Cerebellar nuclear complex (tissue), 1 donor: ENCODE data around the gene C2CD2.
"Not testable (repeated sequence)": the region's sequence is repeated elsewhere in the genome, so short reads cannot be mapped to it uniquely, and the experiment has no call there.

Experiments used
- DNase-seq, 2 experiments: peaks; one replicate each; lab custom pipeline; 2025; lab: John Stamatoyannopoulos, UW

Gene C2CD2

DNA sequence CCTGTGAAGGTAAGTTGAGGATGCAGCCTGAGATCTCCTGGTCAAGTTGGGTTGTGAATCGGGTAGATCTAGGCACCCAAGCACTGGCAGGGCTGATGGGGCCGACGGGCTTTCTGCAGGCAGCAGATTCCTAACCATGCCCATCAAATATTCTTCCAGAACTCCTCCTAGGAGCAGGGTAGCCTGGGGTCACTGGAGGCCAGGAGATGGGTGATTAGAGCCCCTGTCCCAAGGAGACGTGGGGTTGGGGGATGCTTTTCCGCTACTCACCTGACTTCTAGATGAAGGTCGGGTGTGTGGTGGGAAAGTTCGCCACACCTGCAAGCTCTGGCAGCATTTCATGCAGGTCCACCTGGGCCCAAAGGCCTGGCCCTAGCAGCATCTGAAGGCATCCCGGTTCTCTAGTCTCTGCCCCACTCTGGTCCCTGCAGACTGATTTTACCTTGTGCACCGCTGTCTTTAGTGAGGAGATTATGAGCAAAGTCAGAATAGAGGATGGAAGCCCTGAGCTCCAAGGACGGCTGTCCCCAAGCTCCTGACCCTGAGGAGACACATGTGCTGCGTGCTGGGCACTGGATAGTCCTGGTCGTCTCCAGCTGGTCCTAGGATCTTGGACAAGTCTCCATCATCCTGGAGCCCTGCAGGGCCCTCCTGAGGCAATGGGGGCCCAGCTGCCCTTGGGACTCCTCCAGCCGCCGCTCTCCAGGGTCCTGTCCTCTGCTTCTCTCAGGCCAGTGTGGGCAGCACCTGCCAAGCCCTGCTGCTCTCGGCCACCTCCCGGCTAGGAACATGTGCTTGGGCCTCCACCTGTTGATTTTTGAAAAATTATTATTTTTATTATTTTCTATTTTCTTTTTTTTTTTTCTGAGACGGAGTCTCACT, 21.8 kb upstream of the C2CD2 start:
- no peak for DNase-seq

DNA sequence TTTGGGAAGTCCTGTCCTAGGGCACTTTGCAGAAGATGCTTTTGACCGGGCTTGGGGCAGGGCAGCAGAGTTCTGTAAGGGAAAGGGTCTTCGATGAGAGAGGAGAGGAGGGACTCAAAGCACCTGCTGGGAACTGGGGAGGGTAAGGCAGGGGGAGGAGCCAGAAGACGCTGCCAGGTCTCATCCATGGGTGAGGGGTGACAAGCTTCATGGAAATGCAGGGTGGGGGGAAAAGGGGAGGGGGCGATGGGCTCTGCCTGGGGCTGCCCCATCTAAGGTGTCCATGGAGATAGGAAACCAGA, 20.9 kb upstream of the C2CD2 start:
- DNase-seq: no peak

- no peak for DNase-seq
Measured at GRCh38 chr21:41973861-41974751, 20.3 kb upstream of the C2CD2 start.

- no peak for DNase-seq
Measured at GRCh38 chr21:41973427-41973831, 19.6 kb upstream of the C2CD2 start.

GRCh38 chr21:41972511-41973205, 18.8 kb upstream of the C2CD2 start:
- no peak for DNase-seq

DNA sequence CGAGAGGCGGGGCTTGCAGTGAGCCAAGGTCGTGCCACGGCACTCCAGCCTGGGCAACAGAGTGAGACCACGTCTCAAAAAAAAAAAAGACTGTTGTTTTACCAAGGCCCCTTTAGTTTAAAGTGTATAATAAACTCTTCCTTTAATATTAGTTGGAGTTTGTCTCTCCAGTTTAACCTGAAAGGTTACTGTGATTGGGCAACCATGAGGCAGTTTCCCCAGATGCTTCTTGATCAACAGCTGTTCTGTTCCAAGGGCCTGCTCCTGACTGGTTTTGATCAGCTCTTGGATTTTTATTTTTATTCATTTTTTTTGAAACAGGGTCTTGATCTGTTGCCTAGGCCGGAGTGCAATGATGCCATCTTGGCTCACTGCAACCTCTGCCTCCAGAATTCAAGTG, 18.1 kb upstream of the C2CD2 start:
- no peak for DNase-seq

DNA sequence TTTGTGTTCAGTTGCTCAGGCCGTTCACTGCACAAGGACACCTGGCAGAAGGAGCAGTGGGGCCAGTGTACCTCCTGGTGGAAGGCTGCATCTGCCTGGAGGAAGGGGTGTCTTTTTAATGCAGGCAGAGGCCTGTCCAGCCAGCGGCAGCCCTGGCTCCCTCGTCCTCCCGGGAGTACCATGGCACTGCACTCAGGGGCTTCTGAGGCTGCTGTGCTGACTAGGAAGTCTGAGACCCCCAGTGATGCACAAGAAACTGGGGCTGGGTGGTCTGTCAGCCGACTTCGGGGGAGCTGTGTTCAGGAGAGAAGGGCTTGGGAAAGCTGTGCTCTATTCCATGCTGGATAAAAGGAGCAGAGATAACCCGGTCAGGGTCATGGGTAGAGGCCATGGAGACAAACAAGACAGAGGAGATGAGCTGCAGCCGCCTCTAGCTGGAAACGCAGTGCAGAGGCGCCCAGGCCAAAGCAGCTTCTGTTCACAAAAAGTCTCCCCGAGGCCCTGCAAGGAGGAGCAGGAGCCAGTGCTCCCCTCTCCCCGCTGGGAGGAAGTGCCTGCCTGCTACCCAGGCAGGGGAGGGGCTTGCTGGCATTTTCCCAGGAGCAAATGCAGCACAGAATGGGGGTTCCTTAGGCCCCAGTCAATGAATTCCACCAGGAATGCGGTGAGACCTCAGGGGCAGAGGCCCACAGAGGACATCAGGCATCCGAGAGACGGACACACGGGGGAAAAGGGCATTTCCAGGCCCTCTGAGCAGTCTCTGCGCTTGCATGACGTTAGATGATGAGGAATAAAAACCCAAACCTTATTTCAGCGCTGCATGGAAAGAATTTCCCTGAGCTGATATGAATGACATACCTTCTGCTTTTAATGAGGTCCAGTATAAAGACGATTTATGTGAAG, 17.2 kb upstream of the C2CD2 start:
- DNase-seq: no peak

DNA sequence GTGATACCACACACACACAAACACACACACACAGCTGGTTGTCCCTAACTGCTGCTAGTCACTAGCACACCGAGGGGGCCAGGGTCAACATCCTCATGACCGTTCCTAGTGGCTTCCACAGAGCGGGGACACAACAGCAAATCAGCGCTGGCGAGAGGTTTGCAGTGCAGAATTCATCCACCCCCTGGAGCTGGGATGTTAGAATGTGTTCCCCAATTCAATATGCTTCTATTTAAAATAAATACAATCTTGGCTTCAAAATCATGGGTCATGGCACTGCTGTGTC, 16.2 kb upstream of the C2CD2 start:
- DNase-seq: no peak

DNA sequence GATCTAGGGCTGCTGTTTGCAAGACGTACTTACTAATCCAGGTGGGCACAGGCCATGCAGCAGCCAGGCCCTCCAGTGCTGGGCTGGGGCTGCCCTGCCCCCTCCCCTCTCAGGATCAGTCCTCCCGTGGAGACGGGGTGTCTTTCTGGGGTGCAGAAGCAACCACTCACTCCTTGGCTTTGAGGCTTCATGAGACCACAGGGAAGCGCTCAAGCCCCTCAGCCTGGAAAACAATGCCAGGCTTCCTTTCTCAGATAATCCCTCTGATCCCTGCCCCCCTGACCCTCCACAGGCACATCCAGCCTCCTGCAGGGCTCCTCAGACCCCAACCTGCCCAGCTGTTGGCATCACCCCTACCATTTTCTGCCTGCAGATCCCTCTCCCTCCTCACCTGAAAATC, 13.9 kb upstream of the C2CD2 start:
- DNase-seq: no peak

DNA sequence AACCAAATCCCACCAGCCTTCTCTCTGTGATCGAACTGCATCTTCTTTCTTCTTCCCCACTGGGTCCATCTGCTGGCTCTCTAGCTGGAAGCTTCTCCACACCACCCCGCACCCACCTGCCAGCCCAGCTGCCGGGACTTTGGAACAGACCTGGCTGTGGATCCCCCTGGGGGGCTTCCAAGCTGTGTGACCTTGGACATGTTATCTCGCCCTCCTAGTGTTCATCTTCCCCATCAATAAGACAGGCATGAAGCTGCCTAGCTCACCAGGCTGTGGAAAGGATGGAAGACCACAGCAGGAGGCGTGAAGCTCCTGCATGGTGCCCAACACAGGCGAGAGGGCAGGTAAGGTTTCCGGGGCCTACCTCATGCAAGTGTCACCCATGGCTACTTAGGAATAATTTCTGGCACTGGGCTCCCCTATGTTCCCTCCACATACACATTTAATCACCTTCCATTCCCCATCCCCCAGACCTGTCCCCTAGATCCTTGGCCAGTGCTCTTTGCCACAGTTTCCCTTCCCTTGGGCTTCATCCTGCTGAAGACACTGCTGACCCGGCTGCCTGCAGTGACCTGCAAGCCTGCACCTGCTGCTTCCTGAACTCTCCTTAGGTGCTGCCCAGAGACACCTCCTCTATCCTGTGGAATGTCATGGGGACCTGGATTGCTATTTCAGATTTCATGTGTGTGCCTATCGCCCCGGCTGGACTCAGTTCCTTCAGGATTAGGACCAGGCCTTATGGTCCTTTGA, 13.2 kb upstream of the C2CD2 start:
- DNase-seq: no peak

DNA sequence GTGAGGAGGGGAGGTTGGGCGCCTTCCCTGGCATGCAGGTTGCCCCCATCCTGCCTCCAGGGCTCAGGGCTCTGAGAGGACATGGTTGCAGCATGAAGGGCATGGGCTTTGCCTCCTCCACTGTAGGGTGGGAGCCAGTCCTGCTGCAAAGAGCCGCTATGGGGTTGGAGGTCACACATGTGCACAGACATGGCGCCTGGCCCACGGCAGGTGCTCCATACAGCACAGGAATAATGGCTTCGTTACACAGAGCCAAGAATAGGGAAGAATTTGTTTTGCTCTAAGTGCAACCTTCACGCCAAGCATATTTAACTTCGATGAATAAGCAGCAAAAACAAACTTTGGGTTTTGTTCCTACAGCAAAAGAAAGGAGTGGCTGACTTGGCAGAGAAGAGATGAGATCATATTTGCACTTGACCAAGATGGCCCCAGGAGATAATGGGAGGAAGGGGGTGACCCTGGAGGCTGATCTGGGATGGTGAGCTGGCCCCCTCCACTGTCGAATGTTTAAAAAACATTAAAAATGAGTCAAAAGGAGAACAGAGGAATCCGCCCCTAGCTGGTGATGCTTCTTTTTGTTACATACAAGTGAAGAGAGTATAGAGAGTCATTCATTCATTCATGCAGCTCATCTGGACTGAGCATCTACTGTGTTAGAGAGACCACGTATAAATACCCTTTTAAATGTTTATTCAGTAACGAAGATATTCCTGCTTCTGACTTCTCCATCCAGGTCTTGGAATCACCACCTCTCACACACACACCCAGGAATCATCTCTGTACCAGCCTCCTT, 12.4 kb upstream of the C2CD2 start:
- no peak for DNase-seq

GRCh38 chr21:41965461-41966013, 11.7 kb upstream of the C2CD2 start:
- no peak for DNase-seq

GRCh38 chr21:41965045-41965444, 11.2 kb upstream of the C2CD2 start:
- no peak for DNase-seq

- DNase-seq: no peak
Measured at GRCh38 chr21:41964171-41964570, 10.4 kb upstream of the C2CD2 start.

GRCh38 chr21:41962425-41962966, 8.7 kb upstream of the C2CD2 start:
- DNase-seq: no peak

GRCh38 chr21:41961753-41962152, 7.9 kb upstream of the C2CD2 start:
- no peak for DNase-seq

DNA sequence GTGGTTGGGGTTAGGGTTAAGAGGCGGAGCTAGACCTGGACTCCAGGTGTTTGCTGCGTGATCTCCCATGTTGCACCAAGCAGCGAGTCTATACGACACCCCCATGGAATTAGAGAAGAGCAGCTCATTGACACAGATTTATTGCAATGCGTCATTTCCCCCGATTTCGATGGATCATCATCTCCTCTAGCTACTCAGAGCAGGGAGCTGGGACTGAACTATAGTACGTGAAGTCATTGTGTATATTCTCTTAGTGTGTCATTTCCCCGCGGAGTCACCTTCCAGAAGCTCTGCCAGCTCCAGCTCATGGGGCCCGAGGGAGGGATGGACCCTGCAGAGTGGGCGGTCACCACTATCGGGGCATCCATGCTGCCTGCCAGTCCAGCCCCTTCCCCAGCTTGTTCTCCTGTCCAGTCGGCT, 7.5 kb upstream of the C2CD2 start:
- DNase-seq: no peak

DNA sequence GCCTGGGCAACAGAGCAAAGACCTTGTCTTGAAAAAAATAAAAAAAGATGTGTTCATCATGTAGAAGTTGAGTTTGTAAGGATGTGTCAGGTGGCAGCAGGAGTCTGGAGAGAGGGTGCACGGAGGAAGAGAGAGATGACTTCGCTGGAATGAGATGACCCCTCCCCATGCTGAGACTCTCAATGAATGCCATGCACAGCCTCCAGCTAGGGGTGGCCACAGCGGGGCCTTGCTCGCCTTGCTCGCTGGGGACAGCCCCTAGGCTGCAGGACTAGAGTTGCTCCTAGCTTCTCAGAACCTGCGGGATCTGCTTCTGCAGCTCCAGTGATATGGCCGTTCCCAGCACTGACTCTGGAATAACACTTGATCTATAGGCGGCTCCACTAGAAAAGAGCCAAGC, 6.6 kb upstream of the C2CD2 start:
- DNase-seq: no peak

DNA sequence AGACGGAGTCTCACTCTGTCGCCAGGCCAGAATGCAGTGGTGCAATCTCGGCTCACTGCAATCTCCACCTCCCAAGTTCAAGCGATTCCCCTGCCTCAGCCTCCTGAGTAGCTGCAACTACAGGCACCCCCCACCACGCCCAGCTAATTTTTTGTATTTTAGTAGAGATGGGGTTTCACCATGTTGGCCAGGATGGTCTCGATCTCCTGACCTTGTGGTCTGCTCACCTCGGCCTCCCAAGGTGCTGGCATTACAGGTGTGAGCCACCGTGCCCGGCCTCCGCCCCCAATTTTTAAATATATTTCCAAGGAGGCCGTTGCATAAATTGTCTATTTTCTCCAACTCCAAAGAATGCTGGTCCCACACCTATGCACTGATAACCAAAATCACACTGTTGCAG, 5.9 kb upstream of the C2CD2 start:
- not testable (repeated sequence) for DNase-seq
